ENCODE data around the gene FEM1A. TPM values are rescaled to one million over a fixed set of nuclear protein-coding genes. Genes with fewer than 3 reads are reported as not detected.

FEM1A gene
- total and polyA plus RNA-seq, 2 of the 13 experiments (the other 11 are each of a cell fraction or from before 2014, with no cell fraction given): 3.2 to 10.8 TPM

- FAIRE-seq (no peak), ATAC-seq (no peak), DNase-seq (ENCODE audit: low spot score) (no peak)
- H3K79me2 ChIP-seq (ENCODE audit: insufficient read depth, low read length): no peaks in the 10 kb centered on the region
- no peaks in the 10 kb centered on the region for H3K9me3 ChIP-seq (ENCODE audit: low read length)
- no peak for TF ChIP-seq ZNF225 (CRISPR knock-in tag; IDR thresholded peaks at IDR 0.05)
- TF ChIP-seq RBFOX2 (IDR thresholded peaks at IDR 0.05; ENCODE audit: low read depth, low read length): 0 out of 2 replicates have a peak, but pooled peaks have one; percentile 31
- TF ChIP-seq ZNF121 (CRISPR knock-in tag; IDR thresholded peaks at IDR 0.05): 0 out of 2 replicates have a peak, but pooled peaks have one; percentile 45
- TF ChIP-seq GRHL1 (CRISPR knock-in tag; conservative IDR thresholded peaks at IDR 0.05): no peak
- peak; percentile 33 for TF ChIP-seq AGO2 (optimal IDR thresholded peaks at IDR 0.05; ENCODE audit: low read depth, low read length)
- H3K36me3 ChIP-seq (replicated peaks in 1 of 2; ENCODE audit: control insufficient read depth in 1 of 2, insufficient read depth in 2 of 2, low read length in 2 of 2): peaks cover 12 to 36% of the 10 kb centered on the region in 2 experiments; a peak in 4 of 5 replicates
- H3K4me2 ChIP-seq (ENCODE audit: low read depth, low read length): no peak overlapping the region
- H3K9ac ChIP-seq (ENCODE audit: insufficient read depth, low read depth, low read length): no peak overlapping the region
- BruUV-seq (replicated peaks): no TSS peak
- no peak overlapping the region for H3K27ac ChIP-seq (ENCODE audit: extremely low read length, insufficient read depth, low read length)
- peaks cover 43% of the 10 kb centered on the region for H3K4me1 ChIP-seq (ENCODE audit: insufficient read depth, low read length)
- H2AFZ ChIP-seq (ENCODE audit: low read length): no peak overlapping the region
- ChIA-PET CTCF (ENCODE audit: low intra/inter-chr PET ratio, low total read pairs) (no interaction called here), POLR2A (interaction anchor here (0.5 kb wide), 1 partner anchor 38 kb away, joined by 3 read pairs; no protein-coding TSS in a partner anchor)
- no peak overlapping the region for H3K4me3 ChIP-seq (replicated peaks in 1 of 3; ENCODE audit: insufficient read depth in 1 of 3, low read depth in 2 of 3, low read length in 3 of 3)
- H3K27me3 ChIP-seq (ENCODE audit: control insufficient read depth in 1 of 2, insufficient read depth in 2 of 2, low read length in 2 of 2): no peaks in the 10 kb centered on the region
- no peaks in the 10 kb centered on the region for H4K20me1 ChIP-seq (ENCODE audit: insufficient read depth, low read length)
- intact Hi-C loops (cut with micrococcal nuclease; ENCODE audit: unreplicated experiment) (no loop called here), in situ Hi-C loops (cut with HindIII; ENCODE audit: extremely low pct_ligation_motif_present, low pct_unique_long_range_greater_than_20kb) (no loop called here)
- WGBS (ENCODE audit: low lambda C conversion rate): 97% methylated on average over 23 of the region's 23 CpGs
These were observed 55.8 kb downstream of the FEM1A start for GRCh38 chr19:4847190-4847973.
